Cardiac septum (tissue), 1 donor: ENCODE data around the gene KLKB1. TPM values are rescaled to one million over a fixed set of nuclear protein-coding genes. Genes with fewer than 3 reads are reported as not detected.

ENCODE experiments used
- DNase-seq: peaks from one replicate; pipeline ENCODE4 v3.0.0-alpha.2; 2020; ENCODE audit warnings: low spot score
- intact Hi-C: fragments of 100-400 bp; cut with DNase I; formaldehyde crosslinking; loops from one replicate; pipeline ENCODE4 v1.14.0; 2022
- total RNA-seq: library from RNA; stranded (reverse); fragmentation: NEBNext Ultra II Directional; extraction: Animal tissue kit (Norgen Biotek cat#: 25700); gene quantifications from one replicate; pipeline ENCODE4 v1.2.1, GENCODE V29; 2021
- donor health status: DM: no; HTN: no; CAD: no.

KLKB1 gene
- total RNA-seq, 1 donor from 2014 or later = 0.89 TPM

DNA sequence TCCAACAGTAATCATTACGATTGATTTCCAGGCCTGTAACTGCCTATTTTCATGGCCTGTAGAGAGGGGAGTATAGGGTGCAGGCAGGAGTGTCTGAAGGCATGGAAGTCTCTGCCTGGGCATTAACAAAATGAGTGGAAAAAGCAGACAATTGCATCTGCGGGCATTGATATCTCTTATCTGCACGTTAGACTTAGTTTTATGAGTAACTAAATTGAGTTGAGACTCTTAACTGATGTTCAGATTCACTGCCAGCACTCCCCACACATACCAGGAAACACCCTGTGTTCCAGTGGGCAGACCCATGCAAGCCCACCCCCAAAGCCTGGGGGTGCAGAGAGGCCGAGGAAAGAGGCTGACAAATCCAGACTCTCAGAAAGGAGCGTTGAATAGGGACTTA lies 72.0 kb downstream of the KLKB1 start:
- intact Hi-C loops = no loop called here
- no peak for DNase-seq

DNA sequence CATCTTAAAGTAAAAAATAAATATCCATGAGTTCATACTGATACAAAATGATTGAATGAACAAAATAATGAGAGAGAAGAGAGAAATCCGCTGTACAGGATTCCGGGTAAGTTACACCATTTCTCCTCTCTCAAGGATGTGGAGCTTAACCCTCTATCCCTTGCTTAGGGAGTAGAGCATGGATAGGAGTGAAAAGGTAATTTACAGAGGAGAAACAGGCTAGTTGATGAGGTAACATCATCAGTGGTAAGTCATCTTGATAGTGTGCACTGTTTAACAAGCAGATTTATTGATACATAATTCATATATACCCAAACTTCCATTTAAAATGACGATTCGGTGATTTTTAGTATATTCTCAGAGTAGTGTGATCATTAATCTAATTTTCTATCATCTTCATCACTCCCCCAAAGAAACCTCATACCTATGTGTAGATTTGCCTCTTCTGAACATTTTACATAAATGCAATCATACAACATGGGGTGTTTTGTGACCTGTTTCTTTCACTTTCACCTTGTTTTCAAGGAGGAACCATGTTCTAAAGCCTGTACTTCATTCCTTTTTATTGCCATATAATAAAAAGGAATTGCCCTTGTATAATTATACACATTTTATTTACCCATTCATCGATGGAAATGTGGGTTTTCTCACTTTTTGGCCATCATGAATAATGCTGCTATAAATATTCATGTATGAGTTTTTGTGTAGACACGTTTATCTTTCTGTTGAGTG lies 73.5 kb downstream of the KLKB1 start:
- DNase-seq = no peak
- intact Hi-C loops = no loop called here

DNA sequence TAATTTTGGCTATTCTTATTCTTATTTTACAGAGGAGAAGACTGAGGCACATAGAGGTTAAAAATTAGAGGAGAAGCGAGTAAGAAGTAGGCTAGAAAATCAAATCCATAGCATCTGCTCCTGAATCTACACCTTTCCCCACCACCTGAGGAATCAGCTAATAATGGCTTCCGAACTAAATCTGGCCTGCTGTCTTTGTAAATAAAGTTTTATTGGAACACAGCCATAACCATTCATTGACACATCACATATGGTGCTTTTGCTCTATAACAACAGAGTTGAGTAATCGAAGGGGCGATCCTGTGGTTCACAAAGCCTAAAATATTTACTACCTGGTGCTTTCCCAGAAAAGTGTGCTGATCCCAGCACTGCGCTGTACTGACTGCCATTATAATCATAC lies 76.9 kb downstream of the KLKB1 start:
- DNase-seq = no peak
- intact Hi-C loops = no loop called here

DNA sequence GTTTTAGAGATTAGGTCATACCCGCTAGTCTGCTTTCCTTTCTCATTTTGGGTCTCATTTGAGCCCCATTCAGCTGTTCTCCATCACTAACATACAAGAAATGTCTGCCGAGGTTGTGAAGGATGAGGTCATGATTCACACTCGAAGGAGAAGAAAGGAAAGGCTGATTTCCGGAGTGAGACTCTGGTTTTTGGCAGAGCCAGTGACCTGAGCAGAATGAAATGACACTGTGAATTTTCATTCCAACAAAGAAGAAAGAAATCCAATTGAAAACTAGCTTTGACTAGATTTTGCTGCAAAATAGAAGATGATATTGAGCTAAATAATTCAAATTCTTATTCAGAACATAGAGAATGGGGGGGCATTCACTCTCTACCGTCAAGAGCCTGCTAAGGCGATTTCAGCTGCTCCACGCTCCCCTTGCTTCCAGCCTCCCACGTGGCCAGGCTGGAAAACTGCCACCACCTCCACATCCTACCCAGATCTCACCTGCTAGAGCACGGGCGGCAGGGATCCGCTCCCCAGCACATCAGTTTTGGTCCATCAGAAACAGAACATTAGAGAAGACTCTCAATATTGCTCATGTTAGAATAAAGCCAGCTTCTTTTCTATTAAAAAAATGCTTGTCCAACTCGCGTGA lies 77.7 kb downstream of the KLKB1 start:
- intact Hi-C loops = no loop called here

DNA sequence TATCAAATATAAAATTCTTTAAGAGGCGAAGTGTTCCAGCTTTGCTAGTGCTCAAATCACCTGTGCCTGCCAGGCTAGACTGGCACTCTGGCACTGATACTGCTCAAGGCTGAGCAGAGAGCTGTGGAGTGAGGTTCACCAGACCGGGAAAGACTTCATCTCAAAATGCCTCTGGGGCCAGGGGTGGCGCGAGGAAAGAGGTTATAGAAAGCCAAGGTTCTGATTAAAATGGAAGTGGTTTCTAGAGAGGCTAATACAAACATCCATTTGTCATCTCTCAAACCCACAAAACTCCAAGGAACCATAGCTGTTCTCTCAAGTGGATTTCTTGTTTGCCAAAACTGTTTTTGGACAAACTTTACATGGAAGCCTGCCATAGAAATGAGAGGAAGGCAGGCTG lies 80.2 kb downstream of the KLKB1 start:
- no peak for DNase-seq
- intact Hi-C loops = no loop called here

More for the DNA sequence above, 77.7 kb downstream of the KLKB1 start:
- no peak for DNase-seq

DNA sequence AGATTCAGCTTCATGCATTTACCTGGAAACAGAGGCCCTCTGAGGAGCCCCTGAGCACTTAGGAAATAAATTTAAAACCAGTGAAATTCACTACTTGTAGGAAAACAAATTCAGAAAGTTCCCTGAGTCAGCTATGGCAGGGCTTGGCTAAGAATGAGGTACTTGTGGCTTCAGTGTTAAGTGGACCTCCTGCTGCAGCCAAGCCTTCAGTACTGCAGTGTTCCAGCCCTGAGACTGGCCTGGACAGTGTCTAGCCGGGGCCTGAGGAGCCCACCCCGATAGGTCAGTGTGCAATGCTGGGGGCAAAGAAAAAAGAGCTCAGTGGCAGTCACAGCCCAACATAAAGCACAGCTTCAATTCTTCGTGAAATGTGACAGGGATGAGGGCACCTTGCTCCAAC lies 80.6 kb downstream of the KLKB1 start:
- intact Hi-C loops = no loop called here
- DNase-seq = no peak

Other genes with a start within 250 kb of the KLKB1 start
- gene TLR3, start 158.4 kb upstream of the KLKB1 start, total RNA-seq = 2.3 TPM
- 5.8 TPM for gene FAM149A, start 122.8 kb upstream of the KLKB1 start, total RNA-seq
- gene CYP4V2, start 35.9 kb upstream of the KLKB1 start, total RNA-seq = 20.4 TPM
- gene F11, start 38.7 kb downstream of the KLKB1 start, total RNA-seq = 0.35 TPM